OCI-LY3 (cell line): ENCODE results near the gene STYK1.

ENCODE experiments used
- CTCF ChIP-seq: fragments of 200-600, 300-600 bp; sonication (generic); IDR thresholded peaks from 2 replicates; pipeline ENCODE4 v1.5.1; 2014; ENCODE audit warnings: antibody characterized with exemption, low read length, low read depth
- EZH2phosphoT487 ChIP-seq: fragments of 200-600 bp; shearing (Covaris generic); IDR thresholded peaks from 2 replicates; pipeline ENCODE4 v1.6.1; 2018; ENCODE audit warnings: antibody characterized with exemption, mixed run types, low read depth

- no peak for TF ChIP-seq CTCF
- TF ChIP-seq EZH2phosphoT487: no peak
Observed at GRCh38 chr12:10613349-10614055, 60.4 kb downstream of the STYK1 start, which contains the start of gene MAGOHB.
